IPS-11a (cell line): ENCODE measurements around the gene PTPRU.

ENCODE experiments used
- H3K4me3 ChIP-seq: one replicate; pipeline ENCODE4 v1.5.1; 2013; ENCODE audit warnings: low read depth, low read length, control low read depth

PTPRU gene

GRCh38 chr1:29357452-29357851, 121.1 kb downstream of the PTPRU start:
- H3K4me3 ChIP-seq, result no peak overlapping the region

- H3K4me3 ChIP-seq, result no peak overlapping the region
These were observed 121.9 kb downstream of the PTPRU start for GRCh38 chr1:29358183-29358582.

GRCh38 chr1:29360768-29361167, 124.4 kb downstream of the PTPRU start:
- no peak overlapping the region for H3K4me3 ChIP-seq

- H3K4me3 ChIP-seq, result no peak overlapping the region
These were observed 125.4 kb downstream of the PTPRU start for GRCh38 chr1:29361686-29362085.

- H3K4me3 ChIP-seq, result no peak overlapping the region
These were observed 125.8 kb downstream of the PTPRU start for GRCh38 chr1:29362116-29362515.

- no peak overlapping the region for H3K4me3 ChIP-seq
These were observed 126.4 kb downstream of the PTPRU start for GRCh38 chr1:29362764-29363163.

GRCh38 chr1:29363536-29363935, 127.2 kb downstream of the PTPRU start:
- no peak overlapping the region for H3K4me3 ChIP-seq

GRCh38 chr1:29364101-29364678, 127.9 kb downstream of the PTPRU start:
- H3K4me3 ChIP-seq, result no peak overlapping the region

GRCh38 chr1:29365906-29366670, 129.8 kb downstream of the PTPRU start:
- no peak overlapping the region for H3K4me3 ChIP-seq

GRCh38 chr1:29368936-29369932, 132.9 kb downstream of the PTPRU start:
- no peak overlapping the region for H3K4me3 ChIP-seq

GRCh38 chr1:29370067-29370466, 133.7 kb downstream of the PTPRU start:
- no peak overlapping the region for H3K4me3 ChIP-seq

GRCh38 chr1:29371332-29371731, 135.0 kb downstream of the PTPRU start:
- no peak overlapping the region for H3K4me3 ChIP-seq

- no peak overlapping the region for H3K4me3 ChIP-seq
These were observed 135.8 kb downstream of the PTPRU start for GRCh38 chr1:29372108-29372507.
